Measurements from ENCODE around the gene SPSB4.
A peak's percentile ranks its signal among the peaks of the same experiment; 100 is the strongest.
"Not testable (repeated sequence)": the region's sequence is repeated elsewhere in the genome, so short reads cannot be mapped to it uniquely, and the experiment has no call there.

Gene SPSB4

DNA sequence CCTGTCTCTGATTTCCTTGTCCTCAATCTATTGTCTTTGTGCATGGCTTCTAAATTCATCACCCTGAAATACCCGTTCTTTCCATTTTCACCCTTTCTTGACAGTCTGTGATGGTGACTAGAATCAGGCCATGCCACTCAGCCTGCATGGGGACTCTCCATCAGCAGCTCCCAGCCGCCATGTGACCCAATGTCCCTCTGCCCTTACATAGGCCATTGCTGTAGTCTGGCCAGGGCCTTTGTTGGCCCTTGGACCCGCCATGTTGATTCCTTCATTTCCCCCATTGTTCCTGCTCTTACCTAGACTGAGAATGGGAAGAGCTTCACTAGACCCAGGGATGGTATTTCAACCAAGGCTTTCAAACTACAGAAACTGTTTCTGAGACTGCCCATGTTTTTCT lies 45.8 kb downstream of the SPSB4 start:
- DNase-seq: no peak

DNA sequence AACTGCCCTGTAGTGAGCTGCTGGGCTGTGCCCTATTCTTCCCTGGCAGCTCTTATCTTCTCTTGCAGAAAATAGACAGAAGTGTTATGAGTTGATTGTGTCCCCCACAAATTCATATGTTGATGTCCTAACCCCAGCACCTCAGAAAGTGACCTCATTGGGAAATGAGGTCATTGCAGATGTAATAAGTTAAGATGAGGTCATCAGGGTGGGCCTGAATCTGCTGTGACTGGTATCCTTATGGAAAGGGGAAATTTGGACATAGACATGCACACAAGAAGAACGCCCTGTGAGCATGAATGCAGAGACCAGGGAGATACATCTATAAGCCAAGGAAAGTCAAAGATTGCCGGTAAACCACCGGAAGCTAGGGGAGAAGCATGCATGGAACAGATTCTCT lies 49.0 kb downstream of the SPSB4 start:
- DNase-seq: no peak

DNA sequence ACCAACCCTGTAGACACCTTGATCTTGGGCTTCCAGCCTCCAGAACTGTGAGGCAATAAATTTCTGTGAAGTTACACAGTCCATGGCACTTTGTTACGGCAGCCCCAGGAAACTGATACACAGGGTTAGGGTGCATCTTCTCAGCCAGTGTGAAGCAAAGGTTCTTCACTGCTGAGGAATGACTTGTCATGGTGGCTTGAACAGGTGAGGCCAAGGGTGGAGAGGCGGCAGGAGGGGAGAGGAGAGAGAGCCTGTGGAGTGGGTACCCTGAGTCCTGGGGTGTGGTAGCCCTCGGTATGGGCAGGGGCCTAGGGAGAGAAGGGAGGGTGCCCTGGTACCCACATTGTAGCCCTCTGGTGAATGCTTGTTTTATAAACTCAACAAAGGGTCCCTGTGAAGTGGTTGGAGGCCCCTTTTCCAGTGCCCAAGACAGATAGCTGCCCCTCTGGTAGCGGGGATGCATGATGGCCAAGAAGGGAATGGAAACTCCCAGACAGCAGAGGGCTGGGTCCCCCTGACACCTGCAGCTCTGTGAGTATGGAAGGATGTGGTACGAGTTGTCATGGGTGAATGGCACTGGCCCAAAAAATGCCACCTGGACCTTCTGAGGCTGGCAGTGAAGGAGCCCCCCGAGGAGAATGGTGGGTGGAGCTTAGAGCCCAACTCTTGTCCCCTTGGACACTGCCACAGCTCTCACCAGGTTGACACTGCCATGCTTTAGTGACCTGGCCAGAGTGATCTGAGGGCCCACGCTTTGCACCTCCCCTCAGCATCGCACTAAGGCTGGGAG lies 49.6 kb downstream of the SPSB4 start:
- no peak for DNase-seq

DNA sequence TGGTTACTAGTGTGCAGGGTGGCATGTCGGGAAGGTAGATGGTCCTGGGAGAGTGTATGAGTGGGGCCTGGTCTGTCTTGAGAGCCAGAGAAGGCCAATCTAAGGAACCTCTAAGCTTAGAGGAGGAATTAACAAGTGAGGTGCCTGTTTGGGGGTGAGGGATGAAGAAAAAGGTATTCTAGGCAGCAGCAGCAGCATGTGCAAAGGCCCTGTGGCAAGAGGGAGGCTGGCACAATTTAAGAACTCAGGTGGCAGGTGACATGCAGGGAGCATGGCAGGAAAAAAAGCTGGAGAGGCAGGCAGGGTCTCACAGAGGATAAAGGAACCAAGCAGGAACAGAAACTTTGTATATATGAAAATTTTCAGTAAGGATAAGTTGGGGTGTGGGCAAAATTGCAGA lies 51.2 kb downstream of the SPSB4 start:
- DNase-seq: no peak

DNA sequence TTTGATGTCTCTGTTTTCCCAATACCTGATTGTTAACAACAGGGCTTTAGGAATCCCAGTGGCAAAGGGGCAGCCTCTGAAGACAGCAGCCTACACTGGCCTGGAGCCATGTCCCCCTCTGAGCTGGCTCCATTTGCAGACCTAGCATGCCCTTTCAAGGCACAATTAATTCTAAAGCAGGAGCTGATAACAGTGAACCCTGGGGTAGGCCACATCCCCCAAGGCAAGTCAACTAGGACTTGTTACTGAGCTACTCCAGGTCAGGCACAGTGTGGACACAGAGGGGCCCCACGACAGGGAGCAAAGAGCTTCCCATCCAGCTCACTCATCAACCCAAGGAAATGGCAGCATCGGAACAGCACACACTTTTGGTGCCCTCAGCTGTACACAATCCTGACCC lies 51.9 kb downstream of the SPSB4 start:
- no peak for DNase-seq

DNA sequence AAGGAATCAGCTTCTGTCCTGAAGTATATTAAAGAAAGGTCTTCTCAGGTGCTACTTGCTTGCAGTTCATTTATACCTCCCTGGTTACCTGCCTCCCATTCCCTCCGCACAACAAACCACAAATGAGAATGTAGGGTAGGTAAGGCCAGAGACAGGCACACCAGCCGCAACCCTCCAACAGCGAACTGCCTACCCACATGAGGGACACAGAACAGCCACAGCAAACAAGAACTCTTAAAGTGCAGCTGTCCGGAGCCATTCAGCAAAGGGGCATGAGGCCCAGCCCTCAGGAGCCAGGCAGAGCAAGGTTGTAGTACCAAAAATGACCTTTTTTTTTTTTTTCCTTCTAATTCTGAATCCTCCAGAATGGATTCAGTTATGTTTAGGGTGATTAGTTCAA lies 52.4 kb downstream of the SPSB4 start:
- DNase-seq: no peak

DNA sequence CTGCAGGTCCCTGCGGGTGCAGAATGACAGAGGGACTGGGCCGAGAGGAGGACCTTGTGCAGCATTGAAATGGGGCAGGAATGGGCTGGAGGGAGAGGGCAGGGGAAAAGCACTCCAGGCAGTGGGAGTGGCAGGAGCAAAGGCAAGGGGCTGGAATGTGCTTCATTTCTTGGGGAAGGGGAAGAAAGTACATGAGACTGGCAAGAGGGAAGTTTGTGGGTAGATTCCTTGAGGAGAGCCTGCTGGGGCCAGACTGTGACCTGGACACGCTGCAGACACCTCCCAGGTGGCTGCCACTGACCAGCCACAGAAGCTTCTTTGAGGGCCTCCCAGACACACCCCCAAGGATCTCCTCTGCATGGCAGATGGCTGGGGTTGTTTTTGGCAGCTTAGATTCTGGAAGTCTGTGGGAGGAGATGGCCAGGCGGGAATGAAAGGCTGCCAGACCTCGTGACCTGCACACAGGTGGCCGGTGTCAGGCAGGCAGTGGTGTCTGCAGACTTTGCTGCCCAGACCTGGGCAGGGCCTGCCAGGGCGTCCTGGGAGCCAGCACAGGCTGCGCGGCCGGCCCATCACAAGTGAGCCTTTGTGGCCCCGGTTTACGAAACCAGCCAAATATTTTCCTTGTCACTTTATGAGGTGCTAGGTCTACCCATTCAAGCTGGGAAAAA lies 53.1 kb downstream of the SPSB4 start:
- DNase-seq: no peak

DNA sequence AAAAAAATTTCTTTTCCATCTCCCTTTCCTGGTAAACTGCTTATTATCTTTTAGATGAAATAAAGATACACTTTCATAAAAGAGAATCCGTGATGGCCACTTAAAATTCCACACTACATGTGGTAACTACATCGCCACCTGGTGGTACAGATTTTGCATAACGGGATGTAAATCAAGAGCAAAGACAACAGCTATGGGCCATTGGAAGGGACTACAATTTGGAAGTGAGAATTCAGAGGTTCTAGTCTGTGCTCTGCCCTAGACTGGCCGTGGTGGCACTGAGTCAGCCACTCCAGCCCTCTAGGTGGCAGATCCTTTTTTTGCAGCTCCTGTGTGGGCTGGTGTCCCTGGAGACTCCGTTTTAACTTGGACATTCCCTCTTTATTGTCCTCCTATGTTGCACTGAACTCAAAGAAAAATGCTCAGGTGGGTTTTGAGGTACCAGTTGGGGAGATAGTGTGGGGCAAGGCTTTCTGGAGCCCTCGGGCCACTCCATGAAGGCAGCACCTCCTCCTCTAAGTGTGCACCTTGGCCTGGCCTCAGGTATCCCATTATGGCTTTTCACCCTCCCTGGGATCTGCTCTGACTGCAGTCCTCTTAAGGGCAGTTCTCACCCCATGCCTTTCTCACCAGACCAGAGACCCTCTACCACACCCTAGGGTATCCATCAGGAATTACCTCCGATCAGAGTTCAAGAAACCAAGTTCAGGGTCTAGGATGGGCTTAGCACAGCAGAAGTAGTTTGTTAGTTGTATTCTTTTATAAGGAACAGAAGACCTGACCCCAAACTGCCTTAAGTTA lies 54.9 kb downstream of the SPSB4 start:
- DNase-seq: peak; percentile 82

DNA sequence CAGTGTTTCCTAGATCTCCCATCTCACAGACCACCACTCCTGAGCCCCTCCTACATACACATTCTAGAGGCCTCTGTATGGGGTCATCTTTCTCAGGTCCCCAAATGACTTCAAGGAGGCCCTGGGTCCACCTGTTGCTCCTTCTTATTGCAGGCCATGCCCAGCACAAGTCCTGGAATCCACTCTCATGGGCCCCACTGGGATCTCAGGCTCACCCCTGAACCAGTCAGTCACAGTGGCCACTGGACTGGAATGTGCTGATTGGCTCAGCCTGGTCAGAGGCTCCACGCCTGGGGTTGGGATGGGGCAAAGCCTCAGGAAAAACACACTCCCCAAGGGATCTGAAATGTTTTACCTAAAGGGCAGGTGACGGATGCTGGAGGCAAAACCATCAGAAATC lies 55.7 kb downstream of the SPSB4 start:
- no peak for DNase-seq

DNA sequence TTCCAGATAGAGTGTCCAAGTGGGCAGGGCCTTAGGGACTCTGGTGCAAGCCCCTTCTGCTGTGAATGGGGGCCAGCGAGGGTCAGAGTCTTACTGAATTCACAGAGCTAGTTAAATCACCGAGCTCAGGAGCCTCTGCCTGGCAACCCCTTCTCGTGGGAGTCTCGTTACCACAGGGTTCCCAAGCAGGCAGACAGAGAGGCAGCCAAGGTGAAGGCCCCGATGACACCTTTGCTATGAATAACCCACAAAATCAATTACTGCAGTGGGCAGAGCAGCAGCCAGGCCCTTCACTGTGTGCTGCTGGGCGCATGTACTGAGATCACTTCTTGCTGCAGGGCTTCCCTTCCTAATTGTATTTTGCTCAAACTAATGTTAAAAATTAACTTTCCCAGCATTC lies 56.9 kb downstream of the SPSB4 start:
- no peak for DNase-seq

DNA sequence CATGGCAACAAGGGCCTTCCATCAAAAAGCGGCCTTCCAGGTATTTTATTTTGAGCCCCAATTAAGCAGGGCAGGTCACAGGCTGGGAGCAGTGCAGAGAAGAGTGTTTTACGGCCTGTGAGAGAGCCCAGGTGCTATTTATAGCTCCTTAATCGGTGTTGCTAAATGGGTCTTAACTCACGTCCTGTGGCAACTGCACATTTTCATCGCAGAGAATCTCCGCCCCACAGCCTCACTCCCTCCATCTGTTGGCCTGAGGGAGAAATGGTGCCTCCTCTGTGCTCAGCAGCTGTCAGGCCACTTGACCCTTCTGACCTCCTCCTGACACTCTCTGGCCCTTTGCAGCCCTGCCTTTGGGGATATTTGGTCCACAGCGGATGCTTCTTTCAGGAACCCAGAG lies 58.6 kb downstream of the SPSB4 start:
- DNase-seq: no peak

DNA sequence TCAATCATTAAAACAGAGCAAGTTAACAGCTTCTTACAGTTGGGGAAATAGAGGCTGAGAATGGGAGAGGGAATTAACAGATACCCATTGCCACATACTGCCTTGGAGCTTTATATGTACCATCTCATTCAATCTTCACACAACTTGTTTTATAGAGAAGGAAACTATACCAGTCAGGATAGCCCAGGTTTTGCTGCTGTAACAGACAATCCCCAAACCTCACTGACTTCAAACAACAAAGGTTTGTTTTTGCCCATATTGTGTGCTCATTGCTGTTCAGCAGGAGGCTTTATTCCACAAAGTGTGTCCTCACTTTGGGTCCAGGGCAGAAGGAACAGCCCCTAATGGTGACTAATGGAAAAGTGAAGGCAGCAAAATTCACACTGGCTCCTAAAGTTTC lies 59.2 kb downstream of the SPSB4 start:
- DNase-seq: no peak

DNA sequence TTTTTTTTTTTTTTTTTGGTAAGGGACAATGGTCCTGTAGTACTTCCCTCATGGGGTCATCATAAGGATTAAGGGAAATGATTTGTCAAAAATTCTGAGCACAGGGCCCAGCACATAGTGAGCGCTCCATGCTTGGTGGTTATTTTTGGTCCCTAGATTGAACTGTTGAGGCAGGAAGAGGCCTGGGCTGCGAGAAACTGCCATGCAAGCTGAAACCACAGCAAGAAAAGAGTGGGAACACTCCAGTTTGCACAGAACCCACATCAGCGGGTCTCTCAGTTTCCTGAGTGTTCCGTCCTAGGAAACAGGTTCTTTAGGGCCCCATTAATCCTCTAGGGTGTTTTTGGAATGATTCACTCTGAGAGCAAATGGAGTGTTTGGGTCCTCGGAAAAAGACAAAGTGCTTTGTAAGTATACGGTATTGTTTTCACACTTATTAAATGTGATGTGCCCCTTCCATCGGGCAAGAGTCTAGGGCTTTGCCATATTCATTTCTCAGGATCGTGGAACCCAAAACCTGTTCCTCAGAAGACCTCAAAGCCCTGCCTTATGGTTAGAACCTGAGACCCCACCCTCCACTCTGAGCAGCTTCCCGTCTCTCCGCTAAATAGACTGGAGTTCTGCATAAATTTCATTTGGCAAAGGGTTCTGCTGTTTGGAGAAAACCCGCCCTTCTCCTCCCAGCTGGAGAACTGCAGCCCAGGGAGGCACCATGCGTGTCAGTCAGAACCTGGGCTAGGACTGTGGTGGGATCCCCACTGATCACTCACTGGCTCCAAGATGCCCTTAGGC lies 60.4 kb downstream of the SPSB4 start:
- no peak for DNase-seq

DNA sequence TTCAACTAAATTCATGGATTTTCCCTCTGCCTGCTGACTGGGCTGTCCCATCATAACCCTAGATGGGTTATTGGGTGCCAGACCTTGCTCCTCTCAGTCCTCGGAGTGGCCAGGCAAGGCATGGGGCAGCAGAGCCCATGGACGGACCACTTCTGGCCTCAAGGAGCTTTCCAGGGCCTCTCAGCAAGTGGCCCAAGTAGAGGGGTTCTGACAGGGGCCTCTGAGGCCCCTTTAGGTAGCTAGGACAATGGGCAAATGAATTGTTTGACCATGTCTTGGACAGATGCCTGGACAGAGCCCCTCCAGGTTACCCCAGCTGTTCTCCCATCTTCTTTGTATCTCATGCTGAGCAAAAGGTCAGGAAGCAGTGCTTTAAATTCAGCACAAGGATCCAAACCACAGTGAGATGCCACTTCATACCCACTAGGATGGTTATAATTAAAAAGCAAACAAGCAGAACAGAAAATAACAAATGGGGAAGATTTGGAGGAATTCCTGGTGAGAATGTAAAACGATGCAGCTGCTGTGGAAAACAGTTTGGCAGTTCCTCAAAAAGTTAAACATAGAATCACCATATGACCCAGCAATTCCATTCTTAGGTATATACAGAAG lies 61.6 kb downstream of the SPSB4 start:
- no peak for DNase-seq

DNA sequence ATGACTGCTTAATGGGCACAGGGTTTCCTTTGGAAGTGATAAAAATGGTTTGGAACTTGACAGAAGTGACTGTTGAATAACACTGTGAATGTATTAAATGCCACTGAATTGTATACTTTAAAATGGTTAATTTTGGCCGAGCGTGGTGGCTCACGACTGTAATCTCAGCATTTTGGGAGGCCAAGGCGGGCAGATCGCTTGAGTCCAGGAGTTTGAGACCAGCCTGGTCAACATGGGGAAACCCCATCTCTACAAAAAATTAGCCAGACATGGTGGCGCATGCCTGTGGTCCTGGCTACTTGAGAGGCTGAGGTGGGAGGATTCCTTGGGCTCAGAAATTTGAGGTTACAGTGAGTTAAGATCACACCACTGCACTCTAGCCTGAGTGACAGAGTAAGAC lies 62.5 kb downstream of the SPSB4 start:
- DNase-seq: not testable (repeated sequence)

DNA sequence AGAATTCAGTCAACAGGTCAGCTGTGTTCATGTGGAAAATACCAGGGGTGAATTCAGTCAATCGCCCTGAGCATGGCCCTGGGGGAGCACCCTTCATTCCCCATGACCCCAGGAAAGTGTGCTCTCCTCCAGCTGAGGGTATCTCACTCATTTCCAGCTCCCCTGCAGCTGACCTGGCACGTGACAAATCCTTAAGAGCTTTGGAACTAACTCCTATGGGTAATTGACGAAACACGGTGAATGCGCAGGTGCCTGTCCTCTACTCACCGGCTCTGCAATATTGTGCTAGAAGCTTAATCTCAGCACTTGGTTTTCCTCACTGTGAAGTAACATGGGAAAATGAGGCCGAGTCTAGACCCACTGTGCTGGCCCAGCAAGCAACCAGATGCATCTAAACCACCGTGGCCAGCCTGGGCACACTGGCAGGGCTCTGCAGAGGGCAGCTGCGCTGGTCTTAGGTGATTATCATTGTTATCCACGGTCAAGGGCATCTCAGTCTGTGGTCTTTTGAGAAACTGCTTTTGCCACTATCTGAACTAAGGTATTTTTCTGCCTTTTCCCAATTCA lies 63.1 kb downstream of the SPSB4 start:
- DNase-seq: no peak

DNA sequence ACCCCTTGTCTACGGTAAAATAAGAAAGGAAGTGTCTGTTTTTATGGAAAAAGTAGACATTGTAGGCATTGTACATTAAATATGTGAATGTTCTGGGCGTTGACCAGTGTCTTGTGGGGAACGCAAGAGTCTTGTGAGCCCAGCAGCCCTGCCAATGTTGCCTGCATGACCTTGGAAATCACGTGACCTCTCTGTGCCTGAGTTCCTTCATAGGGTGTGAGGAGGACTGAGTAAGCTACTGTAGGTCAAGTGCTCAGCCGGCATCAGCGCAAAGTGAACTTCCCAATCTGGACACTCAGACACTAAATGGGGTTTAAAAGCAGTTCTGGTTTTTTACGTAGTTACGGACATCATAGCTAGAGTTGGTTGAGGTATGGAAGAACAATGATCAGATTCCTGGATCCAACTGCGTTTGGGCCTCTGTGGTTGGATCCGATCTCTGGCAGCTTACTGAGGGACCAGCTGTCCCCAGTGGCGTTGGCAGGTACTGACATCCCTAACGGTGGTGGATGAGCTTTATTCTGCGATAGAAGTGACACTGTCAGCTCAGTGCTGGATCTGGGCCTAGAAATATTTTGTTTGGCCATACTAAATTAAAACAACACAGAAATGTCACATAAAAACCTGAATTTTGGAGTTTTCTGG lies 63.8 kb downstream of the SPSB4 start:
- no peak for DNase-seq

DNA sequence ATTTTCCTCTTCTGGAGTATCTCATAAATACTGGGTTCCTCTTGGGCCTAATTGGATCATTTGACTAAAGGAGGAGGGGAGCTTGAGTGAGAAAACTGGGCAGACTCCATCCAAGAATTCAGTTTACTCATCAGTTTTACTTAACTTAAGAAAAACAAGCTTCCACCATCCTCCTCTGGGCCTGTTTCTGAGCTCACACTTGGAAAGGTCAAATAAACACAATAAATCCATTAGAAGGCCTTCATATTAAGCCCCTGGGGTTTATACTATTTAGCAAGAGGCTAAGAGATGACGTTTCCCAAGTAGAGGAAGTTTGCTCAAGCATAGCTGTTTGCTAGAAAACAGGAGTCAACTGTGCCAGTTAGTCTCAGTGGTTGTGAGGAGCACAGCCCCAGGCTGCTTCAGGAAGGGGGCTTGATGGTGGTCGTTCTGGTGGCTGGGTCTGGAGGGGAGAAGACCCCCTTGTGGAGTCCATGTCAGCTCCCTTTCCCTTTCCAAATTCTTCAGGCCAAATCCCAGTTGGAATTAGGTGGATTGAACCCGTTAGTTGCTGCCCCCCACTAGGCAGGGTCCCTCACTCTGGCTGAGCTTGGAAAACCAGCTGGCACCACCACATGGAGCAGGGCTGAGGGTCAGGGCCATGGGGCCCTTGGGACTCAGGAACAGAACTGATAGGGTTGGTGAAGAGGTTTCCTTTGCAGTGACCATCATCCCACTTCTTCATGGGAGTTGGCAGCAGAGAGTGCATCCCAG lies 64.8 kb downstream of the SPSB4 start:
- peak; percentile 11 for DNase-seq

DNA sequence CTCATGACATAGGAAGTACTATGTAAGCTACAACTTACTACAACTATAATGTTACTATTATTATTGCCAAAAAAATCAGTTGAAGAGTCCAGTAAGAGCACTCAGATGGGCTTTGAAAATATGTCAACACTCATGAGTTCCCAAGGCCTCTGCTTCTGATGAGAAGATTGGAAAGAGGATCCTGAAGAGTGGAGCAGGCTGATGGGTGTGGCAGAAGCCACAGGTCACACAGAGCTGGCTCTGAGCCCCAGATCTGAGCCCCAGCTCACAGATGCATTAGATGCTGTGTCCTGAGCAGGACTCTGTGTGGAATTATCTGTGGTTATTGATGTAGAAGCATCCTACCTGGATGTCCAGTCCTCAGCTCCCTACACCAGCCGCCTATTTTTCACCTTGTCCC lies 65.6 kb downstream of the SPSB4 start:
- DNase-seq: no peak

DNA sequence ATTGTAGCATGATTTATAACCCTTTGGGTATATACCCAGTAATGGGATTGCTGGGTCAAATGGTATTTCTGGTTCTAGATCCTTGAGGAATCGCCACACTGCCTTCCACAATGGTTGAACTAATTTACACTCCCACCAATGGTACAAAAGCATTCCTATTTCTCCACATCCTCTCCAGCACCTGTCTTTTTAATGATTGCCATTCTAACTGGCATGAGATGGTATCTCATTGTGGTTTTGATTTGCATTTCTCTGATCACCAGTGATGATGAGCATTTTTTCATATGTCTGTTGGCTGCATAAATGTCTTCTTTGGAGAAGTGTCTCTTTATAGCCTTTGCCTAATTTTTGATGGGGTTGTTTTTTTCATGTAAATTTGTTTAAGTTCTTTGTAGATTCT lies 66.8 kb downstream of the SPSB4 start:
- not testable (repeated sequence) for DNase-seq

Measured in fibroblast of skin of scalp (primary cell).